Endothelial cell of umbilical vein (primary cell): ENCODE data around the gene CDK12. TPM values are rescaled to one million over a fixed set of nuclear protein-coding genes. Genes with fewer than 3 reads are reported as not detected.

Experiments used
- BruUV-seq: library from RNA; stranded (reverse); fragments of 400-500 nt; replicated peaks from 2 replicates; lab custom pipeline; 2021; lab: Mats Ljungman, UMichigan
- CTCF ChIA-PET: fragments of 300-600, 350-600 bp; sonication (Branson Sonifier 250); formaldehyde crosslinking; loops from one replicate; lab custom pipeline; 2021; ENCODE audit warnings: antibody characterized with exemption, inconsistent platforms; lab: Charles Lee
- POLR2A ChIA-PET: fragments of 300-600, 350-600 bp; sonication (Branson Sonifier 250); formaldehyde crosslinking; loops from one replicate; lab custom pipeline; 2021; ENCODE audit warnings: antibody characterized with exemption, inconsistent platforms; lab: Charles Lee
- DNase-seq: peaks from one replicate; pipeline ENCODE4 v3.0.0-alpha.2; 2011; ENCODE audit warnings: low read depth, low spot score
- FAIRE-seq: peaks from 2 replicates; lab custom pipeline; 2011; peaks lifted over from hg19 to GRCh38; lab: Jason Lieb, UNC
- H2AFZ ChIP-seq: 2 replicates; pipeline ENCODE4 v1.6.0; 2012; ENCODE audit warnings: low read depth, low read length, control low read depth, inconsistent platforms
- H3K27ac ChIP-seq: 2 replicates; pipeline ENCODE4 v1.5.1; 2011; ENCODE audit warnings: low read depth, mild to moderate bottlenecking, control low read depth, low read length, moderate library complexity; ENCODE audit not compliant: insufficient read depth
- H3K27me3 ChIP-seq, 2 experiments: 2 replicates each; pipeline versions ENCODE4 v1.6.0 to v1.6.1; 2011; ENCODE audit warnings: low read length in 2 of 2, mixed read lengths in 1 of 2; ENCODE audit not compliant: control insufficient read depth in 2 of 2, insufficient read depth in 2 of 2
- H3K36me3 ChIP-seq, 2 experiments: 2 replicates in 1 of 2; 3 replicates in 1 of 2; pipeline ENCODE4 v1.5.1; 2011; ENCODE audit warnings: low read length in 2 of 2, mild to moderate bottlenecking in 1 of 2, moderate library complexity in 1 of 2; ENCODE audit not compliant: control insufficient read depth in 2 of 2, insufficient read depth in 2 of 2; ENCODE audit errors: extremely low read depth in 1 of 2
- H3K4me1 ChIP-seq: 3 replicates; pipeline ENCODE4 v1.5.1; 2011; ENCODE audit warnings: mild to moderate bottlenecking, low read length; ENCODE audit not compliant: control insufficient read depth, insufficient read depth; ENCODE audit errors: extremely low read depth
- H3K4me2 ChIP-seq: 2 replicates; pipeline ENCODE4 v1.6.1; 2011; ENCODE audit warnings: low read length, control low read depth, mixed read lengths; ENCODE audit not compliant: insufficient read depth
- H3K4me3 ChIP-seq, 3 experiments: fragments of 200-600 bp in 1 of 3; sonication (generic), shearing (Covaris generic) in 1 of 3; replicated peaks in 1 of 3; 2 replicates each; pipeline ENCODE4 v1.5.1; 2011 to 2016; ENCODE audit warnings: control low read depth in 3 of 3, low read length in 3 of 3, mild to moderate bottlenecking in 2 of 3, inconsistent platforms in 1 of 3, low read depth in 1 of 3, moderate library complexity in 1 of 3; ENCODE audit not compliant: insufficient read depth in 1 of 3
- H3K79me2 ChIP-seq: 2 replicates; pipeline ENCODE4 v1.6.0; 2012; ENCODE audit warnings: low read length, inconsistent platforms; ENCODE audit not compliant: control insufficient read depth, insufficient read depth
- H3K9ac ChIP-seq: replicated peaks from 2 replicates; pipeline ENCODE3; 2011; ENCODE audit warnings: low read length, control low read depth; ENCODE audit not compliant: insufficient read depth; ENCODE audit errors: extremely low read depth
- H3K9me1 ChIP-seq: replicated peaks from 3 replicates; pipeline ENCODE4 v1.6.0; 2011; ENCODE audit warnings: mild to moderate bottlenecking, low read length; ENCODE audit not compliant: control insufficient read depth, insufficient read depth; ENCODE audit errors: extremely low read depth
- H3K9me3 ChIP-seq: replicated peaks from 2 replicates; pipeline ENCODE4 v1.5.1; 2012; ENCODE audit warnings: low read length, inconsistent platforms; ENCODE audit not compliant: control insufficient read depth, insufficient read depth
- H4K20me1 ChIP-seq: replicated peaks from 2 replicates; pipeline ENCODE3; 2011; ENCODE audit warnings: mild to moderate bottlenecking, low read length; ENCODE audit not compliant: control insufficient read depth, insufficient read depth; ENCODE audit errors: extremely low read depth
- CTCF ChIP-seq, 2 donors: IDR thresholded peaks; 1 replicate in 1 of 2; 2 replicates in 1 of 2; pipeline ENCODE4 v1.5.1; 2011; ENCODE audit warnings: low read length in 2 of 2, mild to moderate bottlenecking in 2 of 2, moderate library complexity in 2 of 2, control low read depth in 1 of 2, inconsistent platforms in 1 of 2, low read depth in 1 of 2; ENCODE audit not compliant: insufficient read depth in 1 of 2; ENCODE audit errors: extremely low read depth in 1 of 2
- EZH2 ChIP-seq: IDR thresholded peaks from 2 replicates; pipeline ENCODE4 v1.6.1; 2012; ENCODE audit warnings: borderline replicate concordance, low read depth, mild to moderate bottlenecking, moderate library complexity, low read length, inconsistent platforms; ENCODE audit not compliant: severe bottlenecking
- FOS ChIP-seq: IDR thresholded peaks from 2 replicates; pipeline ENCODE4 v1.6.1; 2011; ENCODE audit warnings: mild to moderate bottlenecking, low read length, moderate library complexity, borderline replicate concordance; ENCODE audit not compliant: insufficient read depth
- GATA2 ChIP-seq: IDR thresholded peaks from 2 replicates; pipeline ENCODE4 v1.7.0; 2011; ENCODE audit warnings: low read depth, mild to moderate bottlenecking, moderate library complexity, mixed read lengths, low read length; ENCODE audit not compliant: insufficient read length, insufficient read depth
- JUN ChIP-seq: IDR thresholded peaks from 2 replicates; pipeline ENCODE4 v1.6.1; 2011; ENCODE audit warnings: borderline replicate concordance, low read depth; ENCODE audit not compliant: insufficient read length, insufficient read depth
- MAX ChIP-seq: IDR thresholded peaks from 2 replicates; pipeline ENCODE4 v1.6.1; 2011; ENCODE audit not compliant: insufficient read depth, insufficient read length
- MYC ChIP-seq: IDR thresholded peaks from one replicate; pipeline ENCODE4 v1.6.1; 2011; ENCODE audit warnings: mild to moderate bottlenecking, low read depth, low read length
- POLR2A ChIP-seq: IDR thresholded peaks from 2 replicates; pipeline ENCODE4 v1.6.1; 2012; ENCODE audit warnings: low read depth, mild to moderate bottlenecking, control low read depth, low read length
- POLR2AphosphoS5 ChIP-seq: IDR thresholded peaks from 2 replicates; pipeline ENCODE4 v1.6.1; 2012; ENCODE audit warnings: low read depth, mild to moderate bottlenecking, control low read depth, low read length, moderate library complexity; ENCODE audit not compliant: insufficient read depth
- dilution Hi-C: fragments of 300-500 bp; cut with MboI; formaldehyde crosslinking; loops from one replicate; pipeline ENCODE4 v1.15.0; 2019; ENCODE audit warnings: low sequenced_read_pairs; ENCODE audit not compliant: extremely low pct_ligation_motif_present
- intact Hi-C: fragments of 100-400 bp; cut with micrococcal nuclease; formaldehyde crosslinking; loops from one replicate; pipeline ENCODE4 v1.10.0; 2022
- polyA plus RNA-seq, 4 experiments: library from polyadenylated mRNA; depleted of rRNA in 3 of 4; stranded (reverse) in 3 of 4; unstranded in 1 of 4; fragments of >200 nt; gene quantifications; 2 replicates each; pipeline versions ENCODE4 v1.2.1 to v1.2.3, GENCODE V29; 2011 to 2012; ENCODE audit warnings: missing spikeins in 1 of 4
- total RNA-seq: library from RNA; stranded (reverse); gene quantifications from 2 replicates; pipeline ENCODE4 v1.2.3, GENCODE V29; 2021

The CDK12 gene
- total and polyA plus RNA-seq, 2 donors (not counting 3 experiments of a cell fraction or from before 2014, with no cell fraction given), result 14.2 to 55.4 TPM

GRCh38 chr17:39483506-39483905, 22.2 kb downstream of the CDK12 start:
- no peak for DNase-seq
- H3K27ac ChIP-seq, result no peak overlapping the region
- dilution Hi-C loops, result no loop called here
- no peak overlapping the region for H3K4me3 ChIP-seq
- H3K9me1 ChIP-seq, result no peaks in the 10 kb centered on the region
- CTCF ChIA-PET, result no interaction called here
- H2AFZ ChIP-seq, result no peak overlapping the region
- no peak for FAIRE-seq
- H3K9me3 ChIP-seq, result no peaks in the 10 kb centered on the region
- POLR2A ChIA-PET, result no interaction called here
- H4K20me1 ChIP-seq, result no peaks in the 10 kb centered on the region
- intact Hi-C loops, result no loop called here
- H3K79me2 ChIP-seq, result peaks cover 11% of the 10 kb centered on the region
- no peak overlapping the region for H3K4me2 ChIP-seq
- no TSS peak for BruUV-seq
- no peaks in the 10 kb centered on the region for H3K27me3 ChIP-seq
- peaks cover 3 to 4% of the 10 kb centered on the region in 2 experiments for H3K36me3 ChIP-seq
- H3K4me1 ChIP-seq, result no peaks in the 10 kb centered on the region
- no peak for TF ChIP-seq CTCF (IDR thresholded peaks at IDR 0.05; ENCODE audit: extremely low read depth in 1 of 2, insufficient read depth in 1 of 2, low read depth in 1 of 2, low read length in 2 of 2)
- no peak for TF ChIP-seq POLR2A
- H3K9ac ChIP-seq, result no peak overlapping the region

- TF ChIP-seq MAX, result no peak
- no peak for TF ChIP-seq FOS
- TF ChIP-seq MYC, result no peak
- TF ChIP-seq CTCF (IDR thresholded peaks at IDR 0.05; ENCODE audit: extremely low read depth in 1 of 2, insufficient read depth in 1 of 2, low read depth in 1 of 2, low read length in 2 of 2), result no peak
- TF ChIP-seq POLR2AphosphoS5, result no peak
- TF ChIP-seq POLR2A, result no peak
- TF ChIP-seq JUN, result no peak
- no peak for TF ChIP-seq EZH2
- TF ChIP-seq GATA2, result no peak
- no peaks in the 10 kb centered on the region for H3K4me1 ChIP-seq
- no peak overlapping the region for H3K4me2 ChIP-seq
- FAIRE-seq (no peak), DNase-seq (no peak)
- peaks cover 3% of the 10 kb centered on the region in 2 experiments for H3K36me3 ChIP-seq
- intact Hi-C loops (no loop called here), dilution Hi-C loops (no loop called here)
- CTCF ChIA-PET, result no interaction called here
- H4K20me1 ChIP-seq, result no peaks in the 10 kb centered on the region
- no peak overlapping the region for H3K9ac ChIP-seq
- no peak overlapping the region for H2AFZ ChIP-seq
- H3K9me1 ChIP-seq, result no peaks in the 10 kb centered on the region
- H3K4me3 ChIP-seq, result no peak overlapping the region
- peaks cover 11% of the 10 kb centered on the region for H3K79me2 ChIP-seq
- BruUV-seq, result no TSS peak
- no peaks in the 10 kb centered on the region for H3K27me3 ChIP-seq
- no peak overlapping the region for H3K27ac ChIP-seq
- POLR2A ChIA-PET, result no interaction called here
- no peaks in the 10 kb centered on the region for H3K9me3 ChIP-seq
Observed at GRCh38 chr17:39484178-39484577, 22.9 kb downstream of the CDK12 start.
